Pancreas (tissue), 10 donors: ENCODE measurements around the gene SCAF8. TPM values are rescaled to one million over a fixed set of nuclear protein-coding genes. Genes with fewer than 3 reads are reported as not detected.
"Not testable (repeated sequence)": the region's sequence is repeated elsewhere in the genome, so short reads cannot be mapped to it uniquely, and the experiment has no call there.

Source experiments
- ATAC-seq, 4 donors: fragments of 200-7000 bp; cut with Tn5 transposase; one replicate each; pipeline versions ENCODE4 v1.8.0 to v1.9.1; 2020; ENCODE audit warnings: mild to moderate bottlenecking in 4 of 4, moderate library complexity in 4 of 4
- DNase-seq, 6 donors: peaks; one replicate each; pipeline ENCODE4 v3.0.0-alpha.2; 2020
- FAIRE-seq: peaks from 2 replicates; lab custom pipeline; 2012; peaks lifted over from hg19 to GRCh38; lab: Jason Lieb, UNC
- H3K27ac ChIP-seq, 4 donors: fragments of 200-600 bp; sonication (generic); 1 replicate in 3 of 4; 2 replicates in 1 of 4; pipeline versions ENCODE4 v1.5.0 to v1.8.0; 2020
- H3K27me3 ChIP-seq, 4 donors: fragments of 200-600 bp; one replicate each; pipeline ENCODE4 v1.8.0; 2021
- H3K36me3 ChIP-seq, 3 donors: fragments of 200-600 bp; sonication (generic) in 1 of 3; one replicate each; pipeline versions ENCODE4 v1.5.0 to v1.8.0; 2020 to 2021
- H3K4me1 ChIP-seq, 3 donors: fragments of 200-600 bp; one replicate each; pipeline ENCODE4 v1.8.0; 2021
- H3K4me3 ChIP-seq, 4 donors: fragments of 200-600 bp; sonication (generic) in 2 of 4; one replicate each; pipeline versions ENCODE4 v1.5.0 to v1.8.0; 2020 to 2021
- H3K9me3 ChIP-seq, 4 donors: fragments of 200-600 bp; one replicate each; pipeline ENCODE4 v1.8.0; 2021
- WGBS, 2 donors: extraction: QIAGEN DNeasy Blood & Tissue Kit; methylation state at CpG; one replicate each; pipeline ENCODE4 v1.1.7; 2013; 5-methylcytosine and 5-hydroxymethylcytosine counted together
- intact Hi-C, 3 donors: fragments of 100-400 bp; cut with DNase I; formaldehyde crosslinking; loops; one replicate each; pipeline versions ENCODE4 v1.11.1 to v1.14.2; 2022
- polyA plus RNA-seq, 2 donors: library from polyadenylated mRNA; stranded (reverse); fragments of 200-250 nt; gene quantifications; one replicate each; pipeline ENCODE4 v1.2.3, GENCODE V29; 2013
- total RNA-seq, 6 donors: library from RNA; stranded (reverse); fragmentation: NEBNext Ultra II Directional in 4 of 6; extraction: Animal tissue kit (Norgen Biotek cat#: 25700) in 4 of 6; gene quantifications; one replicate each; pipeline versions ENCODE4 v1.2.1 to v1.2.4, GENCODE V29; 2021 to 2023
- TF ChIP-seq, protein P1 (sequence below), 4 donors: fragments of 200-600 bp; sonication (generic) in 3 of 4; IDR thresholded peaks; one replicate each; pipeline versions ENCODE4 v1.5.0 to v1.8.0; 2021; ENCODE audit warnings: antibody characterized with exemption in 4 of 4
- donor health status: healthy with polysubstance abuse.
- donor health status: DM: no; HTN: no; CAD: no; lungs with moderate emphysema.
- donor health status: DM: no; HTN: no; CAD: no.
- donor health status: control.
- donor health status: control.
- donor health status: Bipolar disorder and iron deficiency.
- donor health status: DM: yes; HTN: yes; CAD: no.
- donor health status: DM: no; HTN: no; CAD: no.
- donor health status: DM: no; HTN: no; CAD: no.
- donor health status: DM: yes; HTN: yes; CAD: no.

SCAF8 gene
- total and polyA plus RNA-seq, 8 donors, result 8.3 to 25.4 (median 16.2) TPM

DNA sequence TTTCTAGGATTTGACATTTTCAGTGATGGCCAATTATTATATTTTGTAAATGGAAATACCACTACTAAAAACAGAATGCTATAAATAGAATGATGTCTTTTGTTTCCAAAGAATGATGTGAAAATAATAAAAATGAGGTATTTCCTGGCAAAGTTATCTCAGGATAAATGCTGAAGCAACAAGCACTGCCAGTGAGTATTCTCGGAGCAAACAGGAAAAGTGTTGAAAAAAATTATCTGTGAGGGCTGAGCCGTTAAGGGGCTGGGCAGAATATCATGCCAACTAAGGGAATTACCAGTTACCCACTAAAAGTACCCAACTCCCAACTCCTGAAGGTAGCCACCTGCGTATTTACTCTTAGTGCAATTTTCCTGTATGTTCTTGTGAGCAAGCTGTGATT is 23.6 kb upstream of the SCAF8 start:
- no peaks in the 10 kb centered on the region for H3K27me3 ChIP-seq
- H3K9me3 ChIP-seq, result no peaks in the 10 kb centered on the region
- H3K36me3 ChIP-seq, result no peaks in the 10 kb centered on the region
- H3K4me1 ChIP-seq, result no peaks in the 10 kb centered on the region
- ATAC-seq (no peak), FAIRE-seq (no peak), DNase-seq (no peak)
- 36 to 39% methylated on average over 3 of the region's 3 CpGs for WGBS, 2 donors
- intact Hi-C loops, result no loop called here
- no peak overlapping the region for H3K4me3 ChIP-seq
- H3K27ac ChIP-seq, result no peak overlapping the region
- TF ChIP-seq, protein P1, sequence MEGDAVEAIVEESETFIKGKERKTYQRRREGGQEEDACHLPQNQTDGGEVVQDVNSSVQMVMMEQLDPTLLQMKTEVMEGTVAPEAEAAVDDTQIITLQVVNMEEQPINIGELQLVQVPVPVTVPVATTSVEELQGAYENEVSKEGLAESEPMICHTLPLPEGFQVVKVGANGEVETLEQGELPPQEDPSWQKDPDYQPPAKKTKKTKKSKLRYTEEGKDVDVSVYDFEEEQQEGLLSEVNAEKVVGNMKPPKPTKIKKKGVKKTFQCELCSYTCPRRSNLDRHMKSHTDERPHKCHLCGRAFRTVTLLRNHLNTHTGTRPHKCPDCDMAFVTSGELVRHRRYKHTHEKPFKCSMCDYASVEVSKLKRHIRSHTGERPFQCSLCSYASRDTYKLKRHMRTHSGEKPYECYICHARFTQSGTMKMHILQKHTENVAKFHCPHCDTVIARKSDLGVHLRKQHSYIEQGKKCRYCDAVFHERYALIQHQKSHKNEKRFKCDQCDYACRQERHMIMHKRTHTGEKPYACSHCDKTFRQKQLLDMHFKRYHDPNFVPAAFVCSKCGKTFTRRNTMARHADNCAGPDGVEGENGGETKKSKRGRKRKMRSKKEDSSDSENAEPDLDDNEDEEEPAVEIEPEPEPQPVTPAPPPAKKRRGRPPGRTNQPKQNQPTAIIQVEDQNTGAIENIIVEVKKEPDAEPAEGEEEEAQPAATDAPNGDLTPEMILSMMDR (IDR thresholded peaks at IDR 0.05), result no peak

DNA sequence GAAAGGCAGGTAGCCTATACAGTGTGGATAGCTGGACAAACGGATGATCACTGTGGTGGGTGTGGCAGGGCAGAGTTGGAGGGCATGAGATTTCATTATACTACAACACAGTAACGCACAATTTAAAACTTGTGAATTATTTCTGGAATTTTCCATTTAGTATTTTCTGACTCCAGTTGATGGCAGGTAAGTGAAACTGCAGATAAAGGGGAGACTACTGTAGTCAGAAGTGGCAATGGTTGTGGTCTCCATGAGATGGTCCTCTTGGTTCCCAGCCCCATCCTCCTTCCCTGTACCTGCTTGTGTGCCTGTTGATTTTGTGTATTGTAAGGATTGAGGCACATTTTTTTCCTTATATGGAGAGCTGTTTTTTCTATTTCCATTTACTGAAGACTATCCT is 22.5 kb upstream of the SCAF8 start:
- no peaks in the 10 kb centered on the region for H3K4me1 ChIP-seq
- H3K4me3 ChIP-seq, result no peak overlapping the region
- no peak for FAIRE-seq
- H3K27me3 ChIP-seq, result no peaks in the 10 kb centered on the region
- no peak overlapping the region for H3K27ac ChIP-seq
- intact Hi-C loops, result no loop called here
- ATAC-seq, result no peak
- TF ChIP-seq, protein P1 (IDR thresholded peaks at IDR 0.05), result no peak
- no peaks in the 10 kb centered on the region for H3K9me3 ChIP-seq
- 87 to 92% methylated on average over 2 of the region's 2 CpGs for WGBS, 2 donors
- DNase-seq, result no peak
- no peaks in the 10 kb centered on the region for H3K36me3 ChIP-seq

DNA sequence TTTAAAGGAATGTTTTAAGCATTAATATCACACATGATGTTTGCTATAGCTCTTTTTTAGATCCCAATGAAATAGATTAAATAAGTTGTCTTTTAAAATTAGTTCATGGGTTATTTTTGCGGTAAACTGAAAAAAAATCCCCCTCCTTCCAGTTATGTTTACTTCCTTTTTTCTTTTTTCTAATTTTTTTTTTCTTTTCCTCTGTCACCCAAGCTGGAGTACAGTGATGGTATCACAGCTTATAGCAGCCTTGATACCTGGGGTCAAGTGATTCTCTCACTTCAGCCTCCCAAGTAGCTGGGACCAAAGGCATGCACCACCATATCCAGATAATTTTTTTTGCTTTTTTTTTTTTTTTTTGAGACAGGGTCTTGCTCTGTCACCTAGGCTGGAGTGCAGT is 17.8 kb upstream of the SCAF8 start:
- Histone ChIP-seq H3K4me3 (no peak overlapping the region), H3K9me3 (no peaks in the 10 kb centered on the region), H3K36me3 (no peaks in the 10 kb centered on the region), H3K4me1 (no peaks in the 10 kb centered on the region), H3K27me3 (no peaks in the 10 kb centered on the region), H3K27ac (no peak overlapping the region)
- ATAC-seq, result no peak
- no peak for DNase-seq
- intact Hi-C loops, result no loop called here
- FAIRE-seq, result no peak
- WGBS, 2 donors, result 95 to 97% methylated on average over 1 of the region's 1 CpG
- TF ChIP-seq, protein P1 (IDR thresholded peaks at IDR 0.05), result no peak

DNA sequence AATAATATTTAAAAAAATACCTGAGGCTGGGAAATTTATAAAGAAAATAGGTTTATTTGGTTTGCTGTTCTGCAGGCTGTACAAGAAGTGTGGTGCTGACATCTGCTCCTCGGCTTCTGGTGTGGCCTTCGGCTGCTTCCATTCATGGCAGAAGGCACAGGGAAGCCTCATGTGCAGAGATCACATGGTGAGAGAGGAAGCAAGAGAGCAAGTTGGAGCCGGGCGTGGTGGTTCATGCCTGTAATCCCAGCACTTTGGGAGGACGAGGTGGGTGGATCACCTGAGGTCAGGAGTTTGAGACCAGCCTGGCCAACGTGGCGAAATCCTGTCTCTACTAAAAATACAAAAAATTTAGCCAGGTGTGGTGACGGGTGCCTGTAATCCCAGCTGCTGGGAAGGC is 16.9 kb upstream of the SCAF8 start:
- H3K9me3 ChIP-seq, intact Hi-C loops, H3K27me3 ChIP-seq, ATAC-seq, FAIRE-seq, DNase-seq, H3K4me1 ChIP-seq, H3K36me3 ChIP-seq, H3K4me3 ChIP-seq, H3K27ac ChIP-seq: not testable (repeated sequence)
- WGBS, 2 donors, result 85 to 87% methylated on average over 8 of the region's 8 CpGs

DNA sequence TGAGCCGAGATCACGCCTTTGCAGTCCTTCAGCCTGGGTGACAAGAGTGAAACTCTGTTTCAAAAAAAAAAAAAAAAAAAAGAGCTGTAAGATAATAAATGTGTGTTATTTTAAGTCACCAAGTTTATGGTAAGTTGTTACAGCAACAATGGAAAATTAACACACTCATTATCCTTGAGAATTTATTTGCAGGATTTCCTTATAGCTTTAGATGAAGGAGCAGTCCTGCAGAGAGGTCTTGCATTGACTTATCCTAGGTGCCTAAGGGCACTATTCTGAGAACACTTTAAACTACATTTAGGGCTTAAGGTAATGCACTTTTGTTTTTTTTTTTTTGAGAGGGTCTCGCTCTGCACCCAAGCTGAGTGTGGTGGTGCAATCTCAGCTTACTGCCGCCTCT is 13.8 kb upstream of the SCAF8 start:
- Histone ChIP-seq H3K4me3 (no peak overlapping the region), H3K27ac (no peak overlapping the region), H3K27me3 (no peaks in the 10 kb centered on the region), H3K4me1 (no peaks in the 10 kb centered on the region), H3K9me3 (no peaks in the 10 kb centered on the region), H3K36me3 (no peaks in the 10 kb centered on the region)
- FAIRE-seq (no peak), DNase-seq (no peak), ATAC-seq (no peak)
- WGBS, 2 donors, result 91 to 96% methylated on average over 4 of the region's 4 CpGs
- TF ChIP-seq, protein P1 (IDR thresholded peaks at IDR 0.05), result no peak
- intact Hi-C loops, result no loop called here

DNA sequence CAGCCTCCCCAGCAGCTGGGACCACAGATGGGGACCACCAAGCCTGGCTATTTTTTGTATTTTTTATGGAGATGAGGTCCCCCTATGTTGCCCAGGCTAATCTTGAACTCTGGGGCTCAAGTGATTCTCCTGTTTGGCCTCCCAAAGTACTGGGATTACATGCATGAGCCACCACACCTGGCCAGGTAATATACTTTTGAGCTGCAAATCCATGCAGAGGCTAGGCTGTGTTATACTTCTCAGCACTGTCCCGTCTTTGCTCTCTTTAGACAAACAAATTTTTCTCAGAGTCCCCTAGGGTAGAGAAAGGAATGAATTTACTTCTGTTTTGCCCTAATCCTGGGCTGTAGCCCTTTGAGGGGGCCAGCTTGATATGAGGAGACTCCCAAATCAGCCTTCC is 13.4 kb upstream of the SCAF8 start:
- Histone ChIP-seq H3K4me1 (no peaks in the 10 kb centered on the region), H3K36me3 (no peaks in the 10 kb centered on the region), H3K27me3 (no peaks in the 10 kb centered on the region), H3K4me3 (no peak overlapping the region), H3K9me3 (no peaks in the 10 kb centered on the region), H3K27ac (no peak overlapping the region)
- ATAC-seq (no peak), DNase-seq (no peak), FAIRE-seq (no peak)
- 81 to 82% methylated on average over 1 of the region's 1 CpG for WGBS, 2 donors
- intact Hi-C loops, result no loop called here
- TF ChIP-seq, protein P1 (IDR thresholded peaks at IDR 0.05), result no peak
